ENCODE results near the gene HYAL2. TPM values are rescaled to one million over a fixed set of nuclear protein-coding genes. Genes with fewer than 3 reads are reported as not detected.

Gene HYAL2
- total and polyA plus RNA-seq, 3 donors from 2014 or later: 58.6 to 111 (median 90.9) TPM

DNA sequence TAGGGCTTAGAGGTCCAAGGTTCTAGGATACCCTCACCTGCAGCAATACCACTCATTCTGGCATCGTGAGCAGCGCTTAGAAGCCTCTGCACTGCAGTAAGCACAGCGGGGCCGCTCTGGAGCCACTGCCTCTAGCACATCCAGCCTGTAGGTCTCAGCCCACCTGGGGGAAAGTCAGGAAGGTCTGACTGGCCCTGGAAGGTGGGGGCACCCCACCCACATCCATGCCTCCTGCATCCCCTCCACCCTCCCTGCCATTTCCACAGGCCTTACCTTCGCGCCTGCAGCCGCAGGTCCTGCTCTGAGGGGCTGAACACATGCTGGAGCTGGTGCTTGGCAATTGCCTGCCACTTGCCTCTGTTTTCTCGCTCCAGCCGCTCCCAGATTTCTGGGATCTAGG lies 19.0 kb upstream of the HYAL2 start:
- H3K36me3 ChIP-seq (ENCODE audit: low read depth, missing control alignments): no peaks in the 10 kb centered on the region
- no peak overlapping the region for H3K27ac ChIP-seq
- no peaks in the 10 kb centered on the region for H3K27me3 ChIP-seq
- 91 to 95% methylated on average over 9 of the region's 9 CpGs for WGBS, 2 donors
- H3K9me3 ChIP-seq: no peaks in the 10 kb centered on the region
- TF ChIP-seq, protein P1, sequence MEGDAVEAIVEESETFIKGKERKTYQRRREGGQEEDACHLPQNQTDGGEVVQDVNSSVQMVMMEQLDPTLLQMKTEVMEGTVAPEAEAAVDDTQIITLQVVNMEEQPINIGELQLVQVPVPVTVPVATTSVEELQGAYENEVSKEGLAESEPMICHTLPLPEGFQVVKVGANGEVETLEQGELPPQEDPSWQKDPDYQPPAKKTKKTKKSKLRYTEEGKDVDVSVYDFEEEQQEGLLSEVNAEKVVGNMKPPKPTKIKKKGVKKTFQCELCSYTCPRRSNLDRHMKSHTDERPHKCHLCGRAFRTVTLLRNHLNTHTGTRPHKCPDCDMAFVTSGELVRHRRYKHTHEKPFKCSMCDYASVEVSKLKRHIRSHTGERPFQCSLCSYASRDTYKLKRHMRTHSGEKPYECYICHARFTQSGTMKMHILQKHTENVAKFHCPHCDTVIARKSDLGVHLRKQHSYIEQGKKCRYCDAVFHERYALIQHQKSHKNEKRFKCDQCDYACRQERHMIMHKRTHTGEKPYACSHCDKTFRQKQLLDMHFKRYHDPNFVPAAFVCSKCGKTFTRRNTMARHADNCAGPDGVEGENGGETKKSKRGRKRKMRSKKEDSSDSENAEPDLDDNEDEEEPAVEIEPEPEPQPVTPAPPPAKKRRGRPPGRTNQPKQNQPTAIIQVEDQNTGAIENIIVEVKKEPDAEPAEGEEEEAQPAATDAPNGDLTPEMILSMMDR (IDR thresholded peaks at IDR 0.05): no peak
- TF ChIP-seq POLR2A (IDR thresholded peaks at IDR 0.05): no peak
- no peak overlapping the region for H3K4me3 ChIP-seq
- intact Hi-C loops (cut with DNase I; ENCODE audit: low total_unique reads): no loop called here
- DNase-seq: no peak
- peaks cover 23% of the 10 kb centered on the region for H3K4me1 ChIP-seq

GRCh38 chr3:50340448-50341329 lies 18.1 kb upstream of the HYAL2 start, which contains the start of gene RASSF1:
RASSF1 (minus strand) TSS chr3:50340836; CDS start chr3:50340805, 31 bp downstream.
- peak within 1 kb of the TSS; percentile 22 to 78 for H3K27ac ChIP-seq
- H3K4me1 ChIP-seq: peaks cover 31% of the 10 kb centered on the region
- WGBS, 2 donors: 0 to 20% methylated on average over 5 to 66 of the region's 85 CpGs
- intact Hi-C loops (cut with DNase I; ENCODE audit: low total_unique reads): no loop called here
- H3K36me3 ChIP-seq (ENCODE audit: low read depth, missing control alignments): no peaks in the 10 kb centered on the region
- peak; percentile 63 for DNase-seq
- H3K27me3 ChIP-seq: no peaks in the 10 kb centered on the region
- TF ChIP-seq, protein P1 (IDR thresholded peaks at IDR 0.05): no peak
- no peak for TF ChIP-seq POLR2A (IDR thresholded peaks at IDR 0.05)
- H3K9me3 ChIP-seq: no peaks in the 10 kb centered on the region
- peak within 1 kb of the TSS; percentile 47 to 53 for H3K4me3 ChIP-seq

- TF ChIP-seq, protein P1 (IDR thresholded peaks at IDR 0.05): no peak
- no peak for TF ChIP-seq POLR2A (IDR thresholded peaks at IDR 0.05)
- Histone ChIP-seq H3K9me3 (no peaks in the 10 kb centered on the region), H3K27ac (peak overlapping the region; percentile 22 to 78), H3K36me3 (ENCODE audit: low read depth, missing control alignments) (no peaks in the 10 kb centered on the region), H3K4me3 (peak overlapping the region; percentile 47 to 53), H3K27me3 (no peaks in the 10 kb centered on the region), H3K4me1 (peaks cover 32% of the 10 kb centered on the region)
- no peak for DNase-seq
- WGBS, 2 donors: 24 to 44% methylated on average over 6 to 9 of the region's 9 CpGs
- intact Hi-C loops (cut with DNase I; ENCODE audit: low total_unique reads): no loop called here
These were observed 17.6 kb upstream of the HYAL2 start for GRCh38 chr3:50340147-50340447.

DNA sequence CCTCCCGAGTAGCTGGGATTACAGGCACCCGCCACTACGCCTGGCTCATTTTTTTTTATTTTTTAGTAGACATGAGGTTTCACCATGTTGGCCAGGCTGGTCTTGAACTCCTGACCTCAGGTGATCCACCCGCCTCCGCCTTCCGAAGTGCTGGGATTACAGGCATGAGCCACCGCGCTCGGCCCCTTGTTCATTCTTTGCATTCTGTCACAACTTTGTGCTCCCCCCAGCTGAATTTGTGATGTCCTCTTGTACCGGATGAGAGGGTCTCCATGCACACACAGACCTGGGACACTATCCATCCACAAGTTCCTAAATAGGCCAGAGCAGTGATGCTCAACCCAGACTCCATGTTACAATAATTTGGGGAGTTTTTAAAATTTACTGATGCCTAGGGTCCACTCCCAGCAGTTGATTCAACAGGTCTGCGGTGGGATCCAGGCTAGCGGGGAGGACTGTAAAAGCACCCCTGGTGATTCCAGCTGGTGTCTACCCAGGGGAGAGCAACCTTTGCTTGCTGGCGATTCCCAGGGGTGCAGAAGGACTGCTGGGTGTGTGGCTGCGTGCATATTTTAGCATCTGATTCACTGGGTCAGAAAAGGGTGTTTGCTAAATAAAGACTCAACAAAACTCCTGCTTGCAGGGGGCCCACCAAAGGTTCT lies 17.1 kb upstream of the HYAL2 start:
- intact Hi-C loops (cut with DNase I; ENCODE audit: low total_unique reads): no loop called here
- DNase-seq: no peak
- H3K4me1 ChIP-seq: peaks cover 28% of the 10 kb centered on the region
- no peaks in the 10 kb centered on the region for H3K27me3 ChIP-seq
- no peaks in the 10 kb centered on the region for H3K9me3 ChIP-seq
- peak overlapping the region; percentile 78 to 87 for H3K27ac ChIP-seq
- 73 to 74% methylated on average over 13 to 14 of the region's 14 CpGs for WGBS, 2 donors
- no peak for TF ChIP-seq POLR2A (IDR thresholded peaks at IDR 0.05)
- TF ChIP-seq, protein P1 (IDR thresholded peaks at IDR 0.05): no peak
- H3K4me3 ChIP-seq: peak overlapping the region; percentile 47 to 53
- H3K36me3 ChIP-seq (ENCODE audit: low read depth, missing control alignments): no peaks in the 10 kb centered on the region

Measured in testis (tissue), 3 donors.